NCI-H1436 (cell line): ENCODE measurements around the gene MIX23.
"Not testable (repeated sequence)": the region's sequence is repeated elsewhere in the genome, so short reads cannot be mapped to it uniquely, and the experiment has no call there.

ENCODE experiments used
- DNase-seq: peaks from one replicate; lab custom pipeline; 2025; lab: John Stamatoyannopoulos, UW

The MIX23 gene

GRCh38 chr3:122392868-122393844, 10.1 kb upstream of the MIX23 start:
- DNase-seq: peak; percentile 31

GRCh38 chr3:122391681-122392446, 8.8 kb upstream of the MIX23 start:
- no peak for DNase-seq

GRCh38 chr3:122390665-122391064, 7.6 kb upstream of the MIX23 start:
- DNase-seq: no peak

GRCh38 chr3:122389892-122390291, 6.9 kb upstream of the MIX23 start:
- DNase-seq: no peak

GRCh38 chr3:122389197-122389596, 6.2 kb upstream of the MIX23 start:
- DNase-seq: no peak

GRCh38 chr3:122387709-122388108, 4.7 kb upstream of the MIX23 start:
- DNase-seq: no peak

GRCh38 chr3:122383771-122384697, 1.0 kb upstream of the MIX23 start, which contains the start of gene FAM162A:
Gene FAM162A (plus strand): TSS chr3:122384182. CDS start chr3:122384266, 84 bp downstream.
- peak; percentile 95 for DNase-seq

- DNase-seq: no peak
Measured at GRCh38 chr3:122377975-122378374, 5.1 kb downstream of the MIX23 start.

GRCh38 chr3:122374034-122374433, 9.0 kb downstream of the MIX23 start:
- no peak for DNase-seq

- no peak for DNase-seq
Measured at GRCh38 chr3:122366379-122366749, 16.7 kb downstream of the MIX23 start.

GRCh38 chr3:122365582-122366378, 17.3 kb downstream of the MIX23 start:
- not testable (repeated sequence) for DNase-seq

GRCh38 chr3:122365073-122365472, 18.0 kb downstream of the MIX23 start:
- no peak for DNase-seq

- DNase-seq: no peak
Measured at GRCh38 chr3:122364490-122364889, 18.5 kb downstream of the MIX23 start.

GRCh38 chr3:122362026-122362425, 21.0 kb downstream of the MIX23 start:
- no peak for DNase-seq

- no peak for DNase-seq
Measured at GRCh38 chr3:122358703-122359032, 24.4 kb downstream of the MIX23 start.

- DNase-seq: no peak
Measured at GRCh38 chr3:122357828-122358702, 25.0 kb downstream of the MIX23 start.

GRCh38 chr3:122356402-122356801, 26.6 kb downstream of the MIX23 start:
- DNase-seq: peak; percentile 90

- no peak for DNase-seq
Measured at GRCh38 chr3:122355612-122356011, 27.4 kb downstream of the MIX23 start.

- no peak for DNase-seq
Measured at GRCh38 chr3:122353893-122354401, 29.1 kb downstream of the MIX23 start.

- DNase-seq: no peak
Measured at GRCh38 chr3:122353215-122353614, 29.8 kb downstream of the MIX23 start.
